Kidney epithelial cell (primary cell): ENCODE measurements around the gene CEP295NL. TPM values are rescaled to one million over a fixed set of nuclear protein-coding genes. Genes with fewer than 3 reads are reported as not detected.
A peak's percentile ranks its signal among the peaks of the same experiment; 100 is the strongest.
"Not testable (repeated sequence)": the region's sequence is repeated elsewhere in the genome, so short reads cannot be mapped to it uniquely, and the experiment has no call there.

ENCODE experiments used
- DNase-seq: peaks from one replicate; pipeline ENCODE4 v3.0.0-alpha.2; 2010; ENCODE audit warnings: low read depth
- H3K27me3 ChIP-seq: 2 replicates; pipeline ENCODE4 v1.6.0; 2011; ENCODE audit warnings: low read length; ENCODE audit not compliant: control insufficient read depth, insufficient read depth
- H3K36me3 ChIP-seq: 2 replicates; pipeline ENCODE4 v1.5.1; 2011; ENCODE audit warnings: low read length; ENCODE audit not compliant: control insufficient read depth, insufficient read depth
- H3K4me3 ChIP-seq: 2 replicates; pipeline ENCODE4 v1.5.1; 2011; ENCODE audit warnings: low read depth, mild to moderate bottlenecking, control low read depth, low read length
- CTCF ChIP-seq: IDR thresholded peaks from 2 replicates; pipeline ENCODE4 v1.5.1; 2011; ENCODE audit warnings: mild to moderate bottlenecking, moderate library complexity, low read length, control low read depth, inconsistent platforms; ENCODE audit not compliant: insufficient read depth, poor library complexity, severe bottlenecking
- total RNA-seq: library from RNA; depleted of rRNA; stranded (reverse); fragments of >200 nt; gene quantifications from 2 replicates; pipeline ENCODE4 v1.2.3, GENCODE V29; 2015

The CEP295NL gene
- total RNA-seq, 1 donor from 2014 or later = 0.63 TPM

- TF ChIP-seq CTCF = no peak
Observed at GRCh38 chr17:78878871-78879527, 24.0 kb downstream of the CEP295NL start.

GRCh38 chr17:78878261-78878660 is 24.7 kb downstream of the CEP295NL start:
- Histone ChIP-seq H3K4me3 (no peak overlapping the region), H3K27me3 (no peaks in the 10 kb centered on the region), H3K36me3 (no peaks in the 10 kb centered on the region)
- DNase-seq = no peak
- no peak for TF ChIP-seq CTCF

More at GRCh38 chr17:78878871-78879527, 24.0 kb downstream of the CEP295NL start:
- no peaks in the 10 kb centered on the region for H3K27me3 ChIP-seq
- no peak overlapping the region for H3K4me3 ChIP-seq
- no peak for DNase-seq
- H3K36me3 ChIP-seq = no peaks in the 10 kb centered on the region

- not testable (repeated sequence) for H3K36me3 ChIP-seq, H3K4me3 ChIP-seq, H3K27me3 ChIP-seq, DNase-seq
Observed at GRCh38 chr17:78876954-78877517, 26.0 kb downstream of the CEP295NL start.

- no peak for DNase-seq
- Histone ChIP-seq H3K27me3 (no peaks in the 10 kb centered on the region), H3K36me3 (no peaks in the 10 kb centered on the region), H3K4me3 (no peak overlapping the region)
- no peak for TF ChIP-seq CTCF
Observed at GRCh38 chr17:78876094-78876597, 26.9 kb downstream of the CEP295NL start.

- DNase-seq = peak; percentile 41
- no peak for TF ChIP-seq CTCF
- Histone ChIP-seq H3K27me3 (no peaks in the 10 kb centered on the region), H3K36me3 (no peaks in the 10 kb centered on the region), H3K4me3 (no peak overlapping the region)
Observed at GRCh38 chr17:78875363-78876093, 27.5 kb downstream of the CEP295NL start.
